Neuronal stem cell (in vitro differentiated cells): ENCODE measurements around the gene TAAR6.
"Not testable (repeated sequence)": the region's sequence is repeated elsewhere in the genome, so short reads cannot be mapped to it uniquely, and the experiment has no call there.

Experiments used
- DNase-seq: peaks from one replicate; pipeline ENCODE4 v3.0.0-alpha.2; 2013; ENCODE audit warnings: low spot score
- H2AFZ ChIP-seq: one replicate; pipeline ENCODE4 v1.6.1; 2013; ENCODE audit warnings: mild to moderate bottlenecking, low read length, inconsistent platforms
- H2AK5ac ChIP-seq: 2 replicates; pipeline ENCODE4 v1.6.1; 2013; ENCODE audit warnings: low read depth, mild to moderate bottlenecking, inconsistent platforms, low read length, moderate library complexity, mixed read lengths
- H2BK120ac ChIP-seq: 2 replicates; pipeline ENCODE4 v1.6.1; 2013; ENCODE audit warnings: low read depth, mild to moderate bottlenecking, inconsistent platforms, low read length, moderate library complexity, mixed read lengths
- H2BK12ac ChIP-seq: one replicate; pipeline ENCODE4 v1.6.1; 2013; ENCODE audit warnings: low read length, inconsistent platforms
- H2BK15ac ChIP-seq: 2 replicates; pipeline ENCODE4 v1.6.1; 2013; ENCODE audit warnings: mild to moderate bottlenecking, low read length, inconsistent platforms, mixed read lengths
- H2BK5ac ChIP-seq: one replicate; pipeline ENCODE4 v1.6.1; 2013; ENCODE audit warnings: inconsistent platforms, mild to moderate bottlenecking, low read length, moderate library complexity
- H3K14ac ChIP-seq: one replicate; pipeline ENCODE4 v1.6.1; 2013; ENCODE audit warnings: low read length, inconsistent platforms
- H3K18ac ChIP-seq: 2 replicates; pipeline ENCODE4 v1.6.1; 2013; ENCODE audit warnings: low read length, inconsistent platforms
- H3K23ac ChIP-seq: 2 replicates; pipeline ENCODE4 v1.6.1; 2013; ENCODE audit warnings: low read depth, mild to moderate bottlenecking, mixed read lengths, low read length, inconsistent platforms; ENCODE audit not compliant: poor library complexity
- H3K27ac ChIP-seq: replicated peaks from 3 replicates; pipeline ENCODE4 v1.5.1; 2013; ENCODE audit warnings: low read length, inconsistent platforms
- H3K27me3 ChIP-seq, 3 experiments: 2 replicates each; pipeline ENCODE4 v1.6.1; 2013; ENCODE audit warnings: low read length in 3 of 3, mild to moderate bottlenecking in 2 of 3, inconsistent platforms in 1 of 3, low read depth in 1 of 3, mixed read lengths in 1 of 3, moderate library complexity in 1 of 3; ENCODE audit not compliant: control insufficient read depth in 3 of 3, insufficient read depth in 3 of 3
- H3K36me3 ChIP-seq, 2 donors: replicated peaks in 1 of 2; 2 replicates each; pipeline ENCODE4 v1.6.1; 2013; ENCODE audit warnings: low read length in 2 of 2; ENCODE audit not compliant: control insufficient read depth in 2 of 2, insufficient read depth in 2 of 2
- H3K4ac ChIP-seq: 2 replicates; pipeline ENCODE4 v1.6.1; 2013; ENCODE audit warnings: inconsistent platforms, mild to moderate bottlenecking, low read length, moderate library complexity
- H3K4me1 ChIP-seq, 2 donors: 1 replicate in 1 of 2; 2 replicates in 1 of 2; pipeline ENCODE4 v1.6.1; 2013; ENCODE audit warnings: low read length in 2 of 2, low read depth in 1 of 2; ENCODE audit not compliant: control insufficient read depth in 2 of 2, insufficient read depth in 1 of 2
- H3K4me2 ChIP-seq: one replicate; pipeline ENCODE4 v1.6.1; 2013; ENCODE audit warnings: mild to moderate bottlenecking, low read length, inconsistent platforms; ENCODE audit not compliant: insufficient read depth, poor library complexity, severe bottlenecking
- H3K4me3 ChIP-seq, 2 donors: 2 replicates each; pipeline ENCODE4 v1.5.1; 2013; ENCODE audit warnings: low read length in 2 of 2, mild to moderate bottlenecking in 2 of 2, inconsistent platforms in 1 of 2, moderate library complexity in 1 of 2
- H3K79me1 ChIP-seq: one replicate; pipeline ENCODE4 v1.6.1; 2013; ENCODE audit warnings: low read depth, mild to moderate bottlenecking, inconsistent platforms, low read length, moderate library complexity
- H3K9ac ChIP-seq: one replicate; pipeline ENCODE4 v1.6.1; 2013; ENCODE audit warnings: mild to moderate bottlenecking, low read depth, low read length, inconsistent platforms; ENCODE audit not compliant: poor library complexity
- H3K9me3 ChIP-seq, 2 donors: replicated peaks in 1 of 2; 2 replicates each; pipeline versions ENCODE3 to v1.6.1; 2013; ENCODE audit warnings: low read length in 2 of 2, mild to moderate bottlenecking in 2 of 2, inconsistent platforms in 1 of 2, low read depth in 1 of 2, mixed read lengths in 1 of 2, moderate library complexity in 1 of 2; ENCODE audit not compliant: control insufficient read depth in 2 of 2, insufficient read depth in 1 of 2
- H4K8ac ChIP-seq: one replicate; pipeline ENCODE4 v1.6.1; 2013; ENCODE audit warnings: low read depth, mild to moderate bottlenecking, inconsistent platforms, low read length, moderate library complexity
- H4K91ac ChIP-seq: one replicate; pipeline ENCODE4 v1.6.1; 2013; ENCODE audit warnings: low read length, low read depth, mild to moderate bottlenecking, inconsistent platforms; ENCODE audit not compliant: poor library complexity
- WGBS, 2 donors: extraction: QIAGEN DNeasy Blood & Tissue Kit; methylation state at CpG; one replicate each; pipeline ENCODE4 v1.1.7; 2013; ENCODE audit warnings: missing lambda C conversion rate in 2 of 2, mixed read lengths in 1 of 2; ENCODE audit not compliant: insufficient read length in 2 of 2, insufficient replicate concordance in 1 of 2; ENCODE audit errors: extremely low coverage in 2 of 2; 5-methylcytosine and 5-hydroxymethylcytosine counted together

The TAAR6 gene

GRCh38 chr6:132551214-132551613 is 18.9 kb upstream of the TAAR6 start:
- Histone ChIP-seq H3K4ac (no peak overlapping the region), H3K9me3 (peaks cover 0 to 2% of the 10 kb centered on the region in 2 donors), H2BK15ac (no peak overlapping the region), H2BK12ac (no peak overlapping the region), H2BK5ac (no peak overlapping the region), H3K4me2 (no peak overlapping the region), H2AFZ (peak overlapping the region; percentile 44), H2BK120ac (no peak overlapping the region), H3K14ac (peak overlapping the region; percentile 47), H3K36me3 (no peaks in the 10 kb centered on the region), H4K8ac (no peak overlapping the region), H2AK5ac (no peak overlapping the region), H3K23ac (no peak overlapping the region), H3K4me1 (peaks cover 2 to 4% of the 10 kb centered on the region in 2 donors), H3K9ac (no peak overlapping the region), H3K4me3 (no peak overlapping the region), H3K27me3 (no peaks in the 10 kb centered on the region), H3K79me1 (no peaks in the 10 kb centered on the region), H3K18ac (peak overlapping the region; percentile 72), H4K91ac (peak overlapping the region; percentile 40), H3K27ac (no peak overlapping the region)
- WGBS, 2 donors = no CpG with 5 or more reads among the region's 4 CpGs
- DNase-seq = no peak

- peak within 1 kb of the TSS; percentile 33 for H3K18ac ChIP-seq
- no peaks in the 10 kb centered on the region for H3K79me1 ChIP-seq
- H2BK12ac ChIP-seq = peak within 1 kb of the TSS; percentile 67
- no peak within 1 kb of the TSS for H3K9ac ChIP-seq
- peaks cover 0 to 2% of the 10 kb centered on the region in 2 donors for H3K9me3 ChIP-seq
- H3K4me3 ChIP-seq = no peak within 1 kb of the TSS
- H3K4me1 ChIP-seq = peaks cover 2 to 4% of the 10 kb centered on the region in 2 donors
- peak within 1 kb of the TSS; percentile 47 for H3K14ac ChIP-seq
- no peak for DNase-seq
- H2AK5ac ChIP-seq = no peak within 1 kb of the TSS
- no peaks in the 10 kb centered on the region for H3K27me3 ChIP-seq
- no peaks in the 10 kb centered on the region for H3K36me3 ChIP-seq
- no peak within 1 kb of the TSS for H3K4ac ChIP-seq
- H2BK15ac ChIP-seq = peak within 1 kb of the TSS; percentile 82
- no peak within 1 kb of the TSS for H3K23ac ChIP-seq
- WGBS, 2 donors = no CpG with 5 or more reads among the region's 2 CpGs
- peak within 1 kb of the TSS; percentile 79 for H2BK5ac ChIP-seq
- H3K27ac ChIP-seq = no peak within 1 kb of the TSS
- no peak within 1 kb of the TSS for H4K8ac ChIP-seq
- no peak within 1 kb of the TSS for H2BK120ac ChIP-seq
- no peak within 1 kb of the TSS for H3K4me2 ChIP-seq
- peak within 1 kb of the TSS; percentile 40 for H4K91ac ChIP-seq
- no peak within 1 kb of the TSS for H2AFZ ChIP-seq
Observed at GRCh38 chr6:132552372-132552771, 17.8 kb upstream of the TAAR6 start, which contains the start of gene TAAR8. Gene TAAR8, plus strand, starts transcription at chr6:132552672. Its CDS starts 21 bp downstream, at chr6:132552693.

DNA sequence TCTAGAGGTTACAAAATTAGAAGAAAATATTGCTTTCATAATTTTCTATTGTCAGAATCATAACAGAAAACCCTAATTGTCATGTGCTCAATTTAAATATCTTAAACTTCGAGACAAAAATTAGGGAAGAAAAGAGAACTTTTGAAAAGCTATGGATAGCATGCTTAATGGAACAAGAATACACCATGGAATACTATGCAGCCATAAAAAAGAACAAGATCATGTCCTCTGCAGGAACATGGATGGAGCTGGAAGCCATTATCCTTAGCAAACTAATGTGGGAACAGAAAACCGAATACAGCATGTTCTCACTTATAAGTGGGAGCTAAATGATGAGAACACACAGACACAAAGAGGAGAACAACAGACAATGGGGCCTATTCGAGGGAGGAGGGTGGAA is 10.0 kb upstream of the TAAR6 start:
- not testable (repeated sequence) for H3K9ac ChIP-seq, H3K27me3 ChIP-seq, H3K18ac ChIP-seq, H3K36me3 ChIP-seq, H3K4me2 ChIP-seq, H2AFZ ChIP-seq, H3K27ac ChIP-seq, H3K14ac ChIP-seq, H2BK5ac ChIP-seq, H3K23ac ChIP-seq, H3K79me1 ChIP-seq, H4K8ac ChIP-seq, H4K91ac ChIP-seq, H2AK5ac ChIP-seq, H3K4ac ChIP-seq, H2BK120ac ChIP-seq, H3K4me3 ChIP-seq, H2BK15ac ChIP-seq, H3K4me1 ChIP-seq, H2BK12ac ChIP-seq, DNase-seq, H3K9me3 ChIP-seq
- no CpG with 5 or more reads among the region's 3 CpGs for WGBS, 2 donors

DNA sequence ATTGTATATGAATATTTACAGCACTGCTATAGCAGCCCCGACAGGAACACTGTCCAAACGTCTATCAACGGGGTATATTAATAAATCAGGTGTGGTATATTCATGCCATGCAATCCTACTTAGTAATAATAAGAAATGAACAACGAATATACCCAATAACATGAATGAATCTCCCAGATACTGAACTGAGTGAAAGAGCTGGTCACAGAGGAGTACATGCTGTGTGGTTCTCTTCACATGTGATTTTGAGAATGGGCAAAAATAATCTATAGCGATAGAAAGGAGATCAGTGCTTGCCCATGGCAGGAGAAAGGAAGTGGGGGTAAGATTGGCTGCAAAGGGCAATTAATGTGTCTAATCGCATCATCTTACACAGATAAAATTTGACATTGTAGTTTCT is 3.7 kb upstream of the TAAR6 start:
- Histone ChIP-seq H4K91ac (no peak overlapping the region), H2BK5ac (no peak overlapping the region), H3K27me3 (no peaks in the 10 kb centered on the region), H4K8ac (no peak overlapping the region), H3K4me1 (peaks cover 0 to 7% of the 10 kb centered on the region in 2 donors), H2BK120ac (no peak overlapping the region), H3K36me3 (no peaks in the 10 kb centered on the region), H3K9me3 (no peaks in the 10 kb centered on the region), H3K27ac (no peak overlapping the region), H3K4me3 (no peak overlapping the region), H3K9ac (no peak overlapping the region), H3K14ac (no peak overlapping the region), H3K18ac (no peak overlapping the region), H2BK15ac (no peak overlapping the region), H3K23ac (no peak overlapping the region), H2BK12ac (no peak overlapping the region), H2AFZ (no peak overlapping the region), H3K4ac (no peak overlapping the region), H3K4me2 (no peak overlapping the region), H3K79me1 (no peaks in the 10 kb centered on the region), H2AK5ac (no peak overlapping the region)
- WGBS, 2 donors = no CpG with 5 or more reads among the region's 6 CpGs
- DNase-seq = no peak
